ES-I3 (cell line): ENCODE measurements around the gene ATM.
"Not testable (repeated sequence)": the region's sequence is repeated elsewhere in the genome, so short reads cannot be mapped to it uniquely, and the experiment has no call there.

Source experiments
- H3K36me3 ChIP-seq: 2 replicates; pipeline ENCODE4 v1.6.1; 2013; ENCODE audit warnings: mild to moderate bottlenecking, low read length, control low read depth, moderate library complexity; ENCODE audit not compliant: insufficient read depth
- H3K4me1 ChIP-seq: 2 replicates; pipeline ENCODE4 v1.6.1; 2013; ENCODE audit warnings: mild to moderate bottlenecking, control low read depth, low read length; ENCODE audit not compliant: insufficient read depth
- H3K9ac ChIP-seq: 2 replicates; pipeline ENCODE4 v1.6.1; 2013; ENCODE audit warnings: low read depth, mild to moderate bottlenecking, low read length, moderate library complexity
- H3K9me3 ChIP-seq: 2 replicates; pipeline ENCODE4 v1.6.1; 2013; ENCODE audit warnings: mild to moderate bottlenecking, low read length, moderate library complexity; ENCODE audit not compliant: control insufficient read depth, insufficient read depth

The ATM gene

DNA sequence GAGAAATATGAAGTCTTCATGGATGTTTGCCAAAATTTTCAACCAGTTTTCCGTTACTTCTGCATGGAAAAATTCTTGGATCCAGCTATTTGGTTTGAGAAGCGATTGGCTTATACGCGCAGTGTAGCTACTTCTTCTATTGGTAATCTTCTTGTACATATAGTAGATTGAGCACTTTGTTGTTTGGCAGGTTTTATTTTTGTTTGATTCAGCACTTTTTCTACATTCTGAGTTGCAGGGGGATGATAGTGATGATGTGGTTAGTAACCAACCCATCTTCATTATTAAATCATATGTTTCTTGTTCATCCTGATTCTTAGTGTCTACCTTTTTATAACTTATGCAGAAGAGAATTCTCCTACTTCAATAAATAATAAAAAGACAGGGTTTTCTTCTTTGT is 122.9 kb downstream of the ATM start:
- 0 out of 2 replicates have a peak, but pooled peaks cover 2% of the 10 kb centered on the region for H3K36me3 ChIP-seq
- no peaks in the 10 kb centered on the region; the same call in 1 of the 2 replicates for H3K4me1 ChIP-seq
- no peaks in the 10 kb centered on the region for H3K9me3 ChIP-seq
- H3K9ac ChIP-seq: no peak overlapping the region

DNA sequence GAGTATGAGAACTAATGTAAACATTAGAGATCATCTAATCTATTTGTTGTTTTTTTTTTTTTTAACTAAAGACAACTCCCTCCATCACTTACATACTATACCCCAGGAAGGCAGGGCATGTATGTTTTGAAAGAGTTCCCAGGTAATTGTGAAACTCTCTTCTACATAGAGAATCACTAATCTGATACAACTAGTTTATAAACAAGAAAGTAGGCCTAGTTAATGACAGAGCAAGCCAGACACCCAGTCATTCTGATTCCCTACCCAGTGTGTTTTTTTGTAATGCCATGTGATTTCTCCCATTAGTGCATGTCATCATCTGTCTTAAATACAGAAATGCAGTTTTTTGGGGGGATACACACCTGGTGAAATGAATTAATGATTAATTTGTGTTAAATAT is 123.6 kb downstream of the ATM start:
- H3K9me3 ChIP-seq: no peaks in the 10 kb centered on the region
- H3K4me1 ChIP-seq: no peaks in the 10 kb centered on the region; the same call in 1 of the 2 replicates
- H3K9ac ChIP-seq: no peak overlapping the region
- peaks cover 5% of the 10 kb centered on the region; the same call in 1 of the 2 replicates for H3K36me3 ChIP-seq

DNA sequence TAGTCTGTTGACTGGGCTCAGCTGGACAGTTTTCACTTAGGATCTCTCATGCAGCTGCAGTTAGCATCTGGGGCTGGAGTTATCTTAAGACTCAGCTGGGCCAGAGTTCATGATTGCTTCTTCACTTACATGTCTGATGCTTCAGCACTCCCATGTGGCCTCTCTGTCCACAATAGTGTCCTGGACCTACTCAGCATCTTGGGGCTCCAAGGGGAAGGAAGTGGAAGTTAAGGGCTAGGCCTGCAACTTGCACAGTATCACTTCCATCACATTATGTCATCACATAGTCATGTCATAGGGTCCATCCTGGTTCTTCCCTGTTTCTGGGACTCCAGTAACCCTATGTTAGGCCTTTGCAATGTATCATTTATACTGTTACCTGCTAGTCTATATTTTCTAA is 128.6 kb downstream of the ATM start:
- Histone ChIP-seq H3K9ac (no peak overlapping the region), H3K36me3 (peaks cover 12% of the 10 kb centered on the region), H3K9me3 (no peaks in the 10 kb centered on the region), H3K4me1 (no peaks in the 10 kb centered on the region)

DNA sequence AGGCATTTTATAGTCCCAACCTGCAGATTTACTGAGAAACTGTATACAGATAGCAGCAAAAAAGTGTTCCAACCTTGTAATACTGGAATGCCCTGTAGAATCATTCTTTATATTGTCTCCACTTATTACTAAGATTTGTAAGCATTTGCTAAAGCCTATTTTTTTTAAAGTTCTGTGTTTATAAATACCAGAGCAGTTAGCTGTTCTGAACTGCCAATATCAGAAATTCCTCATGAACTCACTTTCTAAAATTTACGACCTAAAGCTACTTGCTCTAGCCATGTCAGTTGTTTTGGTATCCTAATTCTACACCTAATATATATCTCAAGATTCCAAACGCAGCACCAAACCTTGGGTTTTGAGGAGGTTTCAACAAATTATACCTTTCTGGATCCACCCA is 141.3 kb downstream of the ATM start:
- no peaks in the 10 kb centered on the region for H3K9me3 ChIP-seq
- peaks cover 10% of the 10 kb centered on the region; the same call in 1 of the 2 replicates for H3K36me3 ChIP-seq
- H3K4me1 ChIP-seq: no peaks in the 10 kb centered on the region
- H3K9ac ChIP-seq: no peak overlapping the region

DNA sequence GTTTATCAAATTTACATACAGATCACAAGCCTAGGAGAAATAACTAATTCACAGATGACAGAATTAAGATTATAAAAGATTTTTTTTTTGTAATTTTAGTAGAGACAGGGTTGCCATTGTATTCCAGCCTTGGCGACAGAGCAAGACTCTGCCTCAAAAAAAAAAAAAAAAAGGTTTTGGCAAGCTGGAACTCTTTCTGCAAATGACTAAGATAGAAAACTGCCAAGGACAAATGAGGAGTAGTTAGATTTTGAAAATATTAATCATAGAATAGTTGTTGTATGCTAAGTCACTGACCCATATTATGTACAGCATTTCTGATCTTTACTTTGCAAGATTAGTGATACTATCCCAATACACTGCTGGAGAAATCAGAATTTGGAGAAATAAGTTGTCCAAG is 145.3 kb downstream of the ATM start:
- H3K9ac ChIP-seq: no peak overlapping the region
- peaks cover 10% of the 10 kb centered on the region; the same call in 1 of the 2 replicates for H3K36me3 ChIP-seq
- no peaks in the 10 kb centered on the region for H3K9me3 ChIP-seq
- no peaks in the 10 kb centered on the region for H3K4me1 ChIP-seq

DNA sequence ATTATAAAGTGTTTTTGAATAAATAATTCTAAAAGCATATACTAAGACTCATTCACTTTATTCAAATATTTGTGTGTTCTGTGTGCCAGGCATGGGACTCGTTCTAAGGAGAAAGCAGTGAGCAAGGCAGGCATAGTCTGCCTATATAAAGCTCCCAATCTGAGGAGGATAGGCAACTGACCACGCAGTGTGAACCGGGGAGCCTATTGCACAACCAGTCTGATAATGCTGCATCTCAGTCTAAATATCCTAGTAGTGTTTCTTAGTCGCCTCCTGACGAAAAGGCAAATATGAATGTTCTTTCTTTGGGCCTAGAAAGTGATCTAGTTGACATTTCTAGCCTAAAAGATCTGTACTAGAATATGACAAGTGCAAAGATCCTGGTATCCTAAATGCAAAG is 146.2 kb downstream of the ATM start:
- peaks cover 10% of the 10 kb centered on the region; the same call in 1 of the 2 replicates for H3K36me3 ChIP-seq
- H3K9me3 ChIP-seq: no peaks in the 10 kb centered on the region
- no peaks in the 10 kb centered on the region for H3K4me1 ChIP-seq
- no peak overlapping the region for H3K9ac ChIP-seq

DNA sequence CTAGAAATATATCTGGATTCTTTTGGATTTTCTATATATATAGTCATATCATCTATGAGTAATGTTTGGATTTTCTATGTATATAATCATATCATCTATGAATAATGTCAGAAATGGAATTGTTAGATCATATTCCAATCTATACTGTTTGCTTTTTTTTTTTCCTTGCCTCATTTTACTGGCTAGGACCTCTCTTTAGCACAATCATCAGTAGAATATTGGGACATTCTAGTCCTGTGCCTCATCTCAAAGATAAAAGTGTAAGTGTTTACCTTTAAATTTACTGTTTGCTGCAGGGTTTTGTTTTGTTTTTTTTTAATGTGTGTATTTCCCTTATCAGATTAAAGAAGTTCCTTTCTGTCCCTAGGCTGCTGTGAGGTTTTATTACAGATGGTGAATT is 147.4 kb downstream of the ATM start:
- peaks cover 2% of the 10 kb centered on the region; the same call in 1 of the 2 replicates for H3K36me3 ChIP-seq
- no peaks in the 10 kb centered on the region for H3K4me1 ChIP-seq
- H3K9ac ChIP-seq: no peak overlapping the region
- H3K9me3 ChIP-seq: no peaks in the 10 kb centered on the region

DNA sequence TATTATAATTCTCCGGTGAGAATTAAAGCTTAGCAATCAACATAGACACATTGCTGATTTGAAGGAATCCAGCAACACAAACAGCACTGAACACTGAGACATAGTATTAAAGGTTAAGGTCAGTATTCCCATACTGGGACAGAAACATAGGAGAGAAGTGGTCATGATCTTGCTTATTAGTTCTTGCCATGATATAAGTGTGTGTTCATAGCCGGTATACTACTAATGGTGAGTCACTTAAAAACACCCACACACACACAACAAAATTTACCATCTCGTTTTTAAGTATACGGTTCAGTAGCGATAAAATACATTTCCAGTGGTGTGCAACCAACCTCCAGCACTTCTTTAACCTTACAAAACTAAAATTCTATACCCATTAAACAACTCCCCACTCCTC is 148.1 kb downstream of the ATM start:
- H3K9me3 ChIP-seq: no peaks in the 10 kb centered on the region
- no peak overlapping the region for H3K9ac ChIP-seq
- H3K36me3 ChIP-seq: no peaks in the 10 kb centered on the region
- no peaks in the 10 kb centered on the region for H3K4me1 ChIP-seq

DNA sequence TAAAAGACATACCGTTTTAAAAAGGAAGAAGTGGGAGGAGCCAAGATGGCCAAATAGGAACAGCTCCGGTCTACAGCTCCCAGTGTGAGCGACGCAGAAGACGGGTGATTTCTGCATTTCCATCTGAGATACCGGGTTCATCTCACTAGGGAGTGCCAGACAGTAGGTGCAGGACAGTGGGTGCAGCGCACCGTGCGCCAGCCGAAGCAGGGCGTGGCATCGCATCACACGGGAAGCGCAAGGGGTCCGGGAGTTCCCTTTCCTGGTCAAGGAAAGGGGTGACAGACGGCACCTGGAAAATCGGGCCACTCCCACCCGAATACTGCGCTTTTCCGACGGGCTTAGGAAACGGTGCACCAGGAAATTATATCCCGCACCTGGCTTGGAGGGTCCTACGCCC is 150.6 kb downstream of the ATM start:
- not testable (repeated sequence) for H3K4me1 ChIP-seq, H3K9me3 ChIP-seq, H3K36me3 ChIP-seq, H3K9ac ChIP-seq

DNA sequence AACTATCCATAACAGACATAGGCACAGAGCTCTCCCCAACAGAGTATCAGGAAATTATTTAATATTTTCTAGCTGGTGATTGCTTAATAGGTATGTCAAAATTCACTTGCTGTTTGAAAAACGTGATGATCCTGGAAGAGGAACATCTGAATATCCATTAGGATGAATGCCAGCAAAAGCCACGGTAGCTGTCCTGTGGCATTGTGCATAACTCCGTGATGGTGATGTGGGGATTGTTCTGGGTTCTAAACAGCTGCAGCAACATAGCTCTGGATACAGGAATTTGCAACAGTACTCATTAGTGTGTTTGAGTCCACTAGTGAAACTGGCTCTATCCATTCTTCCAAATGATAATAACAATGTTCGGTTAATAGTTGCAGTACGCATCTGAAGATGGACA is 165.7 kb downstream of the ATM start:
- Histone ChIP-seq H3K9me3 (no peaks in the 10 kb centered on the region), H3K36me3 (no peaks in the 10 kb centered on the region), H3K4me1 (no peaks in the 10 kb centered on the region), H3K9ac (no peak overlapping the region)

DNA sequence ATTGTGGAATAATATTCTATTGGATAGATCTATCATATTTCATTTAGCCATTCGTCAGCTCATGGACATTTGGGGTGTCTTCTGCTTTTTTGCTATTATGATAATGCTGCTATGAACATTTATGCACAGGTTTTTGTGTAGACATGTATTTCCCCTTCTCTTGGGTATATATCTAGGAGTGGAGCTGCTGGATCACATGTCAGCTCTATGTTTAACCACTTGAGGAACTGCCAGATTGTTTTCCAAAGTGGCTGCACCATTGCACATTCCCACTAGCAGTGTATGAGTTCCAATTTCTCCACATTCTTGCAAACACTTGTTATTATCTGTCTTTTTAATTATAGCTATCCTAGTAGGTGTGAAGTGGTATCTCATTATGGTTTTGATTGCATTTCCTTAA is 169.5 kb downstream of the ATM start:
- Histone ChIP-seq H3K36me3 (no peaks in the 10 kb centered on the region), H3K9ac (no peak overlapping the region), H3K9me3 (no peaks in the 10 kb centered on the region), H3K4me1 (no peaks in the 10 kb centered on the region)

DNA sequence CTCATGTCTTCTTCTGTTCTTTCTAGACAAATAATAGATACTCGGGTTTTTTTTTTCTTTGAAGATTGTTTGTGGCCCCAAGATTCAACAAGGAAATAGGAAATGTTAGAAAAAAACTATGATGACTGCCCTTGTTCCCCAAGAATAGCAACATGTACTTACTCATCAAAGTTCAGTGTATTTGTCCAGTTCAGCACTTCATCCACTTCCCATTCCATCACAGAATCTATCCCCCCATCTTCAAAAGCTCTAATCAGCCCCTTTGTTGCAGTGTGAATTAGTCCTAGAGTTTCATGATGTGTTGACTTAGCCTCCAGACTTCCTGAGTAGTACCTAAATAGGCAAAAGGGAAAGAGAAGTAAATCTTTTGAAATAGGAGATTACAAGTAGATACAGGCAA is 170.2 kb downstream of the ATM start:
- Histone ChIP-seq H3K9me3 (no peaks in the 10 kb centered on the region), H3K36me3 (no peaks in the 10 kb centered on the region), H3K4me1 (no peaks in the 10 kb centered on the region), H3K9ac (no peak overlapping the region)

DNA sequence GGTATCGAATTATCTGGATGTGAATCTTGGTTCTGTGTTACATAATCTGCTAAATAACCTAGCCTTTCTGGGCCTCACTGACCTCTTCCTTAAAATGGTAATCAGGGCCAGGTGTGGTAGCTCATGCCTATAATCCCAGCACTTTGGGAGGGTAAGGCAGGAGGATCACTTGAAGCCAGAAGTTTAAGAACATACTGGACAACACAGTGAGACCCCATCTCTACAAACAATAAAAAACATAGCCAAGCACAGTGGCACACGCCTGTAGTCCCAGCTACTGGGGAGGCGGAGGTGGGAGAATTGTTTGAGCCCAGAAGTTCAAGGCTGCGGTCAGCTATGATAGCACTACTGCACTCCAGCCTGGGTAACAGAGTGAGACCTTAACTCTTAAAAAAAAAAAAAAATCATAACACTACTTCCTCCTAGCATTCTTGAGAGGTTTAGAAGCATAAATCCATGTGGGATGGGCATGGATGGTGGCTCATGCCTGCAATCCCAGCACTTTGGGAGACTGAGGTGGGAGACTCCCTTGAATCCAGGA is 171.9 kb downstream of the ATM start:
- H3K9me3 ChIP-seq: no peaks in the 10 kb centered on the region
- no peaks in the 10 kb centered on the region for H3K4me1 ChIP-seq
- no peaks in the 10 kb centered on the region for H3K36me3 ChIP-seq
- no peak overlapping the region for H3K9ac ChIP-seq

DNA sequence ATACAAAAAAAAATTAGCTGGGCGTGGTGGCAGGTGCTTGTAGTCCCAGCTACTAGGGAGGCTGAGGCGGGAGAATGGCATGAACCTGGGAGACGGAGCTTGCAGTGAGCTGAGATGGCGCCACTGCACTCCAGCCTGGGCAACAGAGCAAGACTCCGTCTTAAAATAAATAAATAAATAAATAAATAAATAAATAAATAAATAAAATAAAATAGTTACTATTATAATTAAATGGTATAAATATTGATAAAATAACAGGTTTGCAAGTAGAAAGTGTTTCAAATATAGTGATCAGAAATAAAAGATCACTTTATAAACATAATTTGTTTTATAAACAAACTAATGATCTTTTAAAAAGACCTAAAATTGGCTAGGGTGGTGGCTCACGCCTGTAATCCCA is 173.8 kb downstream of the ATM start:
- not testable (repeated sequence) for H3K36me3 ChIP-seq, H3K9me3 ChIP-seq

DNA sequence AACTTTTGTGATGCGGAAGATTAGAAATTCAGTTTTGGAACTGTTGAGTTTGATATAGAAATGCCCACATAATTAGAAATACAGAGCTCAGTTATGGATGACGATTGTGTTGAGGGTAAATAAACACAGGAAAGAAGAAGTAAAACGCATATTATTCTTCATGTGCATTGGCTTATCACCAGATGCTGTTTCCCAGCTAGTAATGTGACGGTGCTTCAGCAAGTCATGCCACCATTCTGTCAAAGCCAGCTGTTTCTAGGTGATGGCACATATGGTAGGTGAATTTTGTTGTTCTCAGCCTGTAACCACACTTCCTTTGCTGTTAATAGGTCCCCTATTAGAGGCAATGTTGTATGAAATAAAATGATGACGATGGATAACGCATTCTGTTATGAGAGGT is 175.6 kb downstream of the ATM start:
- H3K9ac ChIP-seq: no peak overlapping the region
- no peaks in the 10 kb centered on the region for H3K4me1 ChIP-seq
- H3K36me3 ChIP-seq: no peaks in the 10 kb centered on the region
- no peaks in the 10 kb centered on the region for H3K9me3 ChIP-seq

More for the DNA sequence above, 173.8 kb downstream of the ATM start:
- not testable (repeated sequence) for H3K9ac ChIP-seq, H3K4me1 ChIP-seq

DNA sequence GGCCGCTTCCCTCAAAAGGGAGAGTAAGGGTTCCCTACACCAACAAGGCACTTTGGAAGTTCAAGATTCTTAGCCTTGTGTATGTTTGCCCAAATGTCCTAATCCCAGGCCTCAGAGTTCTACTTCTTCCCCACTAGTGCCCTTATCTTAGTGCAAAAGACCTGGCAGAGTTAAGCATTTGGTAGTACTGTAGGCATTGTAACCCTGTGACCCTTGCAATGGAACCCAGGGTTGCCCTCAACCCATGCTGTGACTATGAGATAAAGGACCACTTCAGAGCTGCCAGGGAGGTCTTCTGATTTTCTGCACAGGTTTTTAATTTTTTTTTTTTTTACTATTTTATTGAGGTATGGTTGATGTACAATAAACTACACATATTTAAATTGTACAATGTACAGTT is 179.4 kb downstream of the ATM start:
- Histone ChIP-seq H3K36me3 (no peaks in the 10 kb centered on the region), H3K9ac (no peak overlapping the region), H3K9me3 (no peaks in the 10 kb centered on the region), H3K4me1 (no peaks in the 10 kb centered on the region)
